HG02884 (cell line): Measurements from ENCODE around the gene RETREG2.

Experiments
- ATAC-seq: cut with Tn5 transposase; IDR thresholded peaks from one replicate; pipeline ENCODE4 v1.9.1; 2021; ENCODE audit warnings: mild to moderate bottlenecking, moderate library complexity; ENCODE audit not compliant: unreplicated experiment

The RETREG2 gene

GRCh38 chr2:219177552-219178376 is at the start of gene RETREG2:
Gene RETREG2, plus strand, starts transcription at chr2:219178275. Its CDS starts 78 bp downstream, at chr2:219178353.
- peak; percentile 36 for ATAC-seq

- ATAC-seq = no peak
Measured at GRCh38 chr2:219128396-219128795, 49.7 kb upstream of the RETREG2 start.

DNA sequence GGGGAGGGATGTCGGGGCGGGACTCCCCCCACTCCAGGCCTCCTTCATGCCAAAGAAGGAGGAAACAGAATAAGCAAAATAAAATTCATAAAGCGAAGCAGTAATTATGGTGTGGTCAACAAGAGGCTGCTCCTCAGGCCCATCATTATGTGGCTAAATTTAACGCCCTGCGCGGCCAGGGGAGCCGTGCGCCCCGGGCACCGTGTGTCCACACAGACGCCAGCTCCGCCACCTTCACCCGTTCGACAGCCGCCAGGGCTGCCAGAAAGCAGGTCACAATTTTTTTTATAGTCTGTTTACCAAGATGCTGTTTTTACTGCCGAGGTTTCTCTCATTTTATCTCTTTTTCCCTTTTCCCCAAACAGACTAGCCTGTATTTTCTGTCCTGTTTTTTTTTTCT is 48.5 kb upstream of the RETREG2 start:
- no peak for ATAC-seq

GRCh38 chr2:219131327-219131726 is 46.7 kb upstream of the RETREG2 start:
- ATAC-seq = no peak

- ATAC-seq = no peak
Measured at GRCh38 chr2:219131744-219132143, 46.3 kb upstream of the RETREG2 start.

DNA sequence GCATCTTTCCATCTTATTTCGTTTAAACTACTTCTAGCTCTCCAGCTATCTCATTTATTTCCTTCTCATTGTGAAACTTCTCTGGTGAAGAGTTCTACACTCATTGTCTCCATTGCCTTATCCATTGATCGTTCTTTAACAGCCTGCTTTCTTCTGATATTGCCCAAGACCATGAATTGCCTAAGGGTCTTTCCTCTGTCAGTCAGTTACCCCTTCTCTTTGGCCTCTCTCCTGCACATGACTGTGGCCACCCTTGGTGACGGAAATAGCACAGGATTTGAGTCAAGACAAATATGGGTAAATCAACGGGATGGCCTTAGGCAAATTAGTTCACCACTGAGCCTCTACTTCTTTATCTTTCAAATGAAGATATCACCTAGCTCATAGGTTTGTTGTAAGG is 44.1 kb upstream of the RETREG2 start:
- no peak for ATAC-seq

DNA sequence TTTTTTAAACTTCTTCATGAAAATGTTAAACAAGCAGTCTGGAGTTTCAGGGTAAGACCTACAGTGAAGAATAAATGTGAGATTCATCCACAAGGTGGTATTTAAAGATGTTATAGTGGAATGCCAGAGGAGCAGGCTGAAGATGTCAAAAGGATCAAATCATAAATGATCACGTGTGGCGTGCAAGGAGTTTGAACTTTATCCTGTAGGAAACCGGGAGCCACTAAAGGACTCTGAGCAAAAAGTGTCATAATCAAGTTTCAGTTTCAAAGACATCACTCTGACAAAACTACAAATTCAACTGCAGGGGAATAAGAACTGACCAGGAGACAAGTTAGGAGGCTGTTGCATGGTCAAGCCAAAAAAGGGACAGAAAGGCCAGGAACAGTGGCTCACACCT is 37.4 kb upstream of the RETREG2 start:
- ATAC-seq = no peak

GRCh38 chr2:219142329-219142728 is 35.7 kb upstream of the RETREG2 start:
- no peak for ATAC-seq

DNA sequence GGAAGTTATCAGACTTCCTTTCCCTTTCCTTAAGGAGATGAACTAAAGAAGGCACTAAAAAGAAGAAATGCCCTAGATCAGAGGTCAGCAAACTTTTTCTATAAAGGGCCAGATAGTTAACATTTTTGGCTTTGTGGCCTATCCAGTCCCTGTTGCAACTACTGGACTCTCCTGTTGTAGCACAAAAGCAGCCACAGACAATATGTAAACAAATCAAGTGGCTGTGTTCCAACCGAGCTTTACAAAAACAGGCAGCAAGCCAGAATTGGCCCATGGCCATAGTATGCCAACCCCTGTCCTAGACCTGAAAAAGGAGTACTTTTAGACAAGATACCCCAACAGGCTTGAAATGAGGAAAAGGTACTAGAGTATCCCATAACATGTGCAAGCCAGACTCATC is 28.4 kb upstream of the RETREG2 start:
- no peak for ATAC-seq

GRCh38 chr2:219155054-219155644 is 22.9 kb upstream of the RETREG2 start:
- ATAC-seq = no peak

- no peak for ATAC-seq
Measured at GRCh38 chr2:219157396-219157795, 20.7 kb upstream of the RETREG2 start.

- no peak for ATAC-seq
Measured at GRCh38 chr2:219158025-219158424, 20.1 kb upstream of the RETREG2 start.

DNA sequence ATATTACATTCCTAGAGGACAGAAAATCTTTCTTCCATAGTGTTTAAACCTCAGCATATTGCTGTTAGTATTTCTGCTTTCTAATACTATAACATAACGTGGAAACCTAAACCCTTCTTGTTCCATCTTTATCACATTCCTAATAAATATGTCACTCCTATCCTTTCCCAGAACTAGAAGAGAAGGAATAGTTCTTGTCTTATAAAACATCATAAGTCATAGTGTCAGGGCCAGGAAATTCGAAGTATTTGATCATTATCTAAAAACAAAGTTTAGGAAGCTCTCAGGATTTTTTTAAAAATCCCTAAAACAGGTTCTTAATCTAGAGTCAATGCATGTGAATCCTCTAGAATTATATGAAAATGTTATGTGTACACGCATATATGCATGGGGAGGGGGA is 19.5 kb upstream of the RETREG2 start:
- no peak for ATAC-seq

GRCh38 chr2:219159771-219160185 is 18.3 kb upstream of the RETREG2 start:
- ATAC-seq = no peak

DNA sequence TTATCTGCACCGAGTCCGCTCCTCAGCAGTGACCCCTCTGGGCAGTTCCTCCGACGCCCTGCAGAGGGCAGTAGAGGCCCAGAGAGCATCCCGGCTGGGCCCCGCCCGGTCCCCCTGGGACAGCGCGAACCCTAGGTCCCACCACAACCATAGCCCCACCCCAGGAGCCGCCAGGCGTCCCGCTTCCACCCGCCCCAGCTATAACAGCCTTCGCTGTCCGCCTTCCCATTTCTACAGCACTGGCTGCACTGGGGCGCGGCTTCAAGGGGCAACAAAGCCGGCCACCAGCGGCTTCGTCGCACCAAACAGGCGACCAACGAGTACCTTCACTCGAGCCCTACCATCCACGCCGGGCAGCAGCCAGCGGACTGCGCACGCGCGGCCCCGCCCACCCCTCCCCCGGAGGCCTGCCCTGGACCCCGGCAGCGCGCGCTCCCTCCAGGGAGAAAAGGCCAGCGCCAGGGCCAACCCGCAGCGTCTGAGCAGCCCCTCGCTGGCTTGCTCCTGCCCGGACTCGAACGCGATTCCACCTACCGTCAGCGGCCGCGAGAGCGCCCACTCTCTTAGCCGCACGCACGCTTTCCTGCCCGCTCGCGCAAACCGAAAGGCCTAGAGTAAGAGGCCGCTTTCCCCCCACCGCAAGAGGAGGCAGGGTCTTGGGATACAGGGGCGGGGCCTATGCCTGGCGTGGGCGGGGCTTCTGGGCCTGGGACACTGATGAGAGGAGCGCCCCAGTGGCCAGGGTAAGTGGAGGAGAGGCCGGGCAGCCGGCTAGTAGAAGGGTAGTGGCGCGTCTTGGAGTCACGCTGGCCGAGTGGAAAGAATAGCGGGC is 17.7 kb upstream of the RETREG2 start, which contains the start of gene NHEJ1:
Gene NHEJ1, minus strand, starts transcription at position 630 of the 832 bp plus-strand sequence. CDS start 2,453 bp downstream, outside the sequence.
- peak; percentile 80 for ATAC-seq

GRCh38 chr2:219161097-219161496 is 17.0 kb upstream of the RETREG2 start:
- ATAC-seq = no peak

DNA sequence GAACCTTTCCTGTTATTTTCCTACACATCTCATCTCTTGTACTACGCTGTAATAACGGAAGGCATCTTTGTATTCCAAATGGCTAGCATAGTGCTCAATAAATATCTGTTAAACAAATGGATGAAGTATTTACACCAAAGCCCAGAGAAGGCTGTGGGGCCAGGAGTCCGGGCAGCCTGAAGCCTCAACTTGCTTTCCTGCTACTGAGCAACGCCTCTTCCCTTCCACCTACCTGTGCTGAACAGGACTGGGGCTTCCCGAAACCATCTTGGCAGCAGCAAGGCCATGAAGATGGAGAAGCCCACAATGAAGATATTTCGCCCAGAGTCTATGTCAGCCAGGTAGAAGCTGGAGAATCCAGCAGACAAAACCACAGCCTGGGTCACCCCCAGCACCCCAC is 14.9 kb upstream of the RETREG2 start:
- ATAC-seq = no peak

DNA sequence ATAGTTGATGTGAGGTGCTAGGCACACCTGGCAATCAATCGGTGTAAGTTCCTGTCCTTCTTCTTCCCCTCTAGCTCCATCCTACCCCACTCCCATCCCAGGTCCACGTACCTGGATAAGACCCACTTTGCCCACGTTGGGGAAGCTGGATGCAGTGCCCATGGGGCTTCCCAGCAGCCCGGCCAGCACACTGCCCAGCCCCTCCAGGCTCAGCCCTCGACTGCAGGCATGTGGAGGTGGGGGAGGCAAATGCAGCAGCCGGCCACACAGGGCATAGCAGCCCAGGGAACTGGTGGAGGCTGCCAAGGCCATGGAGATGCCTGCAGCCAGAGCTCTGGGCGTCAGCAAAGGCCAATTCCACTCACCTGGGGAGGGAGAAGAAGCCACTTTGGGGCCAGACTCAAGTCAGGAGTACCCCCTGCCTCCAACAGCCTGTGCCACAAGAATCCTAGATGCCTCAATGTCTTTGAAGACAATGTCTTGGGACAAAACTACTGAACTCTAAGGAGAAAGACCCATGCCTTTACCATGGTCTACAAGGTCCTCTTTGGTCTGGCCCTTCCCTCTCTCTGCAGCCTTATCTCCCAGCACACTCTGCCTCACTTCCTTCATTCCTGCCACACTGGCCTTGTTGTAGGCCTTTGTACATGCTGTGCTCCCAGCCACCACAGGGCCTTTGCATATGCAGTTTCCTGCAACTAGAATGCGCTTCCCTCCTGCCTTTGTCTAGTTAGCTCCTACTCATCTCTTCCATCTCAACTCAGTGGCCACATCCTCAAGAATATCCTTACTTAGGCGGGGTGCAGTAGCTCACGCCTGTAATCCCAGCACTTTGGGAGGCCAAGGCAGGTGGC is 12.8 kb upstream of the RETREG2 start:
- no peak for ATAC-seq

GRCh38 chr2:219167997-219168396 is 10.1 kb upstream of the RETREG2 start:
- ATAC-seq = no peak

DNA sequence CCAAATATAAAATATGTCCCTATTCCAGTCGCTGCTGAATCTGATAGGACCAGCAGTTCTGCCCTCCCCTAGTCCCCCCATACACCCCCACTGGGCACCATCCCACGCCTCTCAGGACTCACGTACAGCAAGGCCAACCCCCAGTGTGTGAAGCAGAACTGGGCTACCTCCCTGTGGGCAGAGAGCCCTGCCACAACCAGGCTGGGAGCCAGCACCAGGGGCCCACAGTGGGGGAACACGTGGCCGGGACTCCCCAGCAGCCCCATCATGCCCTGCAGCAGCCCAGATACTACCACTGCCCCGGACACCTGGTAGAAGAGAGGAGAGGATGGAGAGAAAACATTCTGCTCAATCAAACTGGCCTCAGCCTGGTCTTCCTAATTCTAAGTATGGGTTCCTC is 9.5 kb upstream of the RETREG2 start:
- ATAC-seq = no peak

- no peak for ATAC-seq
Measured at GRCh38 chr2:219168932-219169331, 9.1 kb upstream of the RETREG2 start.
